CD4-positive, alpha-beta T cell (primary cell): Measurements from ENCODE around the gene ARFGEF3. TPM values are rescaled to one million over a fixed set of nuclear protein-coding genes. Genes with fewer than 3 reads are reported as not detected.

Experiments used
- ATAC-seq: fragments of 200-7000 bp; cut with Tn5 transposase; one replicate; pipeline ENCODE4 v1.10.0; 2022; ENCODE audit warnings: mild to moderate bottlenecking; ENCODE audit not compliant: poor library complexity
- CTCF ChIA-PET: fragments of 350-600 bp; sonication (Branson Sonifier 250); formaldehyde crosslinking; loops from one replicate; lab custom pipeline; 2021; ENCODE audit warnings: antibody characterized with exemption, inconsistent platforms; lab: Charles Lee
- POLR2A ChIA-PET: fragments of 350-600 bp; sonication (Branson Sonifier 250); formaldehyde crosslinking; loops from one replicate; lab custom pipeline; 2021; ENCODE audit warnings: antibody characterized with exemption, inconsistent platforms; lab: Charles Lee
- DNase-seq, 14 experiments: peaks; one replicate each; pipeline ENCODE4 v3.0.0-alpha.2; 2013 to 2020; ENCODE audit warnings: mixed read lengths in 2 of 14
- H3K27ac ChIP-seq, 2 donors: one replicate each; pipeline versions ENCODE4 v1.5.1 to v1.7.0; 2013; ENCODE audit warnings: low read length in 2 of 2, low read depth in 1 of 2, mild to moderate bottlenecking in 1 of 2
- H3K27me3 ChIP-seq, 2 experiments: 1 replicate in 1 of 2; 2 replicates in 1 of 2; pipeline versions ENCODE4 v1.6.1 to v1.7.0; 2013; ENCODE audit warnings: low read length in 2 of 2, control low read depth in 1 of 2, mild to moderate bottlenecking in 1 of 2, moderate library complexity in 1 of 2; ENCODE audit not compliant: insufficient read depth in 2 of 2, control insufficient read depth in 1 of 2
- H3K36me3 ChIP-seq: one replicate; pipeline ENCODE4 v1.6.1; 2013; ENCODE audit warnings: low read length, control low read depth; ENCODE audit not compliant: insufficient read depth
- H3K4me1 ChIP-seq: one replicate; pipeline ENCODE4 v1.6.1; 2013; ENCODE audit warnings: low read length, control low read depth; ENCODE audit not compliant: insufficient read depth
- H3K4me3 ChIP-seq: one replicate; pipeline ENCODE4 v1.5.1; 2013; ENCODE audit warnings: mild to moderate bottlenecking, low read length, moderate library complexity
- H3K9me3 ChIP-seq, 2 experiments: 1 replicate in 1 of 2; 2 replicates in 1 of 2; pipeline versions ENCODE4 v1.6.1 to v1.7.0; 2013; ENCODE audit warnings: low read length in 2 of 2, mild to moderate bottlenecking in 2 of 2, control low read depth in 1 of 2, moderate library complexity in 1 of 2; ENCODE audit not compliant: control insufficient read depth in 1 of 2, insufficient read depth in 1 of 2
- H3K27ac Mint-ChIP-seq: one replicate; pipeline ENCODE4 v1.8.0; 2020; ENCODE audit warnings: mixed read lengths
- H3K27me3 Mint-ChIP-seq: one replicate; pipeline ENCODE4 v1.8.0; 2021; ENCODE audit warnings: mixed read lengths
- H3K36me3 Mint-ChIP-seq: one replicate; pipeline ENCODE4 v1.8.0; 2021; ENCODE audit warnings: low read depth, mixed read lengths
- H3K4me1 Mint-ChIP-seq: one replicate; pipeline ENCODE4 v1.8.0; 2021; ENCODE audit warnings: low read depth, mixed read lengths
- H3K4me3 Mint-ChIP-seq: one replicate; pipeline ENCODE4 v1.8.0; 2020; ENCODE audit warnings: mild to moderate bottlenecking, mixed read lengths
- H3K9me3 Mint-ChIP-seq: one replicate; pipeline ENCODE4 v1.8.0; 2020; ENCODE audit warnings: mixed read lengths
- CTCF ChIP-seq: fragments of 200-600 bp; IDR thresholded peaks from one replicate; pipeline ENCODE4 v1.8.0; 2022; ENCODE audit warnings: antibody characterized with exemption, mild to moderate bottlenecking
- intact Hi-C, 2 experiments: fragments of 100-400 bp; cut with DNase I in 1 of 2; cut with micrococcal nuclease in 1 of 2; formaldehyde crosslinking; loops; one replicate each; pipeline versions ENCODE4 v1.15.1 to v1.9.0; 2023 to 2025; cut with DNase I, micrococcal nuclease
- total RNA-seq, 174 experiments: library from RNA in 2 of 174; stranded (reverse) in 2 of 174; gene quantifications; one replicate each; pipeline ENCODE4 v1.2.3 and lab custom pipeline; 2021 to 2026

The ARFGEF3 gene
- total RNA-seq, 2 experiments from 2014 or later = not detected

DNA sequence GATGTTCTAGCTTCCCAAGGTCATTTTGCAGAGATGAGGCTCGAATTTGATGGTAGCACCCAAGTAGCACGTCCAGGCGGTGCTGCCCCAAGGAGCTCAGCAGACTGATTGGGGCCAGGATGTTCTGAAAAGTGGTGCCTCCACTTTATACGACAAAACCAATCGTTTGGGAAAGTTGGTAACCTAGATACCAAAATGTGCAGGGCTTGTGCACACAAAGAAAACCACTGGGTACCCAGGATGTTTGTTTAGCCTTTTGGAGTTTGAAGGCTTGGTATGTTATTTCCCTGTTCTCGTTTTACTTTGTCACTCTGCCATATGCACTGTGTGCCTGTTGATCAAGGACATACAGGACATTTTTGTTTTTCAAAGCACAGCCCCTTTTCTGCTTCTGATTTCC lies 97.3 kb downstream of the ARFGEF3 start:
- POLR2A ChIA-PET = no interaction called here
- CTCF ChIA-PET = interaction anchor here (0.5 kb wide), 1 partner anchor 815 kb away, joined by 4 read pairs; no protein-coding TSS in a partner anchor

GRCh38 chr6:138261116-138261780 lies 99.5 kb downstream of the ARFGEF3 start:
- Mint-ChIP-seq H3K4me3 (no peak overlapping the region), H3K4me1 (no peaks in the 10 kb centered on the region), H3K9me3 (no peaks in the 10 kb centered on the region), H3K27me3 (peaks cover 30% of the 10 kb centered on the region), H3K36me3 (no peaks in the 10 kb centered on the region), H3K27ac (no peak overlapping the region)
- H3K27me3 ChIP-seq = peaks cover 5 to 7% of the 10 kb centered on the region in 2 experiments
- H3K9me3 ChIP-seq = no peaks in the 10 kb centered on the region
- H3K4me1 ChIP-seq = no peaks in the 10 kb centered on the region
- POLR2A ChIA-PET = interaction anchor here (0.6 kb wide), 1 partner anchor 10 kb away, joined by 3 read pairs; no protein-coding TSS in a partner anchor
- DNase-seq = no peak
- H3K4me3 ChIP-seq = no peak overlapping the region
- intact Hi-C loops = no loop called here
- no peak for ATAC-seq
- H3K36me3 ChIP-seq = no peaks in the 10 kb centered on the region
- CTCF ChIA-PET = no interaction called here
- no peak overlapping the region for H3K27ac ChIP-seq
- no peak for TF ChIP-seq CTCF

More for the DNA sequence above, 97.3 kb downstream of the ARFGEF3 start:
- H3K27ac Mint-ChIP-seq = no peak overlapping the region
- no peak overlapping the region for H3K4me3 Mint-ChIP-seq
- no peaks in the 10 kb centered on the region for H3K9me3 Mint-ChIP-seq
- no peak for TF ChIP-seq CTCF
- intact Hi-C loops = no loop called here
- H3K9me3 ChIP-seq = no peaks in the 10 kb centered on the region
- H3K36me3 ChIP-seq = no peaks in the 10 kb centered on the region
- H3K27me3 ChIP-seq = peaks cover 5 to 7% of the 10 kb centered on the region in 2 experiments
- H3K4me3 ChIP-seq = no peak overlapping the region
- H3K4me1 Mint-ChIP-seq = no peaks in the 10 kb centered on the region
- no peak overlapping the region for H3K27ac ChIP-seq
- no peaks in the 10 kb centered on the region for H3K36me3 Mint-ChIP-seq
- no peaks in the 10 kb centered on the region for H3K4me1 ChIP-seq
- no peak for DNase-seq
- ATAC-seq = no peak
- peaks cover 28% of the 10 kb centered on the region for H3K27me3 Mint-ChIP-seq

DNA sequence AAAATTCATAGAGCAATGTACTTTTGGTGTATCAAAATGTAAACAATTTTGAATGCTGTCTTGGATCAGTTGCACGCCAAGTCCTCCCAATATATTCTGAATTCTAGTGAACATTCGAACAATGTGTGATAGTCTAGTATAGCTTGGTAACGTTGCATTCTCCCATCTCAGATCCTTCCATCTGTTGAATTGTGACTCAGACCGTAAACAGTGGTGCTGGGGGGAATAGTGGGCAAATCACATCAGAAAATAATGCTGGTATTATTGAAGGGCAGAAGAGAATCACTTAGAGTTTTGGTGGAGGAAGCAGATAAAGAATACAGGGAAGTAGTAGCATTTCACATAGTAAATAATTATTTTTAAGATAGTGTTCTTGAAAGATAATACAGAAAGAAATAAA lies 102.2 kb downstream of the ARFGEF3 start:
- POLR2A ChIA-PET = no interaction called here
- no peak for TF ChIP-seq CTCF
- H3K4me3 ChIP-seq = no peak overlapping the region
- peaks cover 5 to 8% of the 10 kb centered on the region in 2 experiments for H3K27me3 ChIP-seq
- H3K4me3 Mint-ChIP-seq = no peak overlapping the region
- DNase-seq = no peak
- H3K27ac ChIP-seq = no peak overlapping the region
- H3K4me1 ChIP-seq = no peaks in the 10 kb centered on the region
- no peak overlapping the region for H3K27ac Mint-ChIP-seq
- H3K36me3 ChIP-seq = no peaks in the 10 kb centered on the region
- H3K4me1 Mint-ChIP-seq = no peaks in the 10 kb centered on the region
- no peaks in the 10 kb centered on the region for H3K36me3 Mint-ChIP-seq
- H3K9me3 ChIP-seq = no peaks in the 10 kb centered on the region
- CTCF ChIA-PET = no interaction called here
- H3K9me3 Mint-ChIP-seq = no peaks in the 10 kb centered on the region
- H3K27me3 Mint-ChIP-seq = peaks cover 25% of the 10 kb centered on the region
- intact Hi-C loops = no loop called here
- no peak for ATAC-seq
